GM19025 (cell line): ENCODE results near the gene CIROP.

Experiments used
- ATAC-seq: cut with Tn5 transposase; IDR thresholded peaks from one replicate; pipeline ENCODE4 v1.9.1; 2021; ENCODE audit warnings: mild to moderate bottlenecking, low read depth, moderate library complexity; ENCODE audit not compliant: unreplicated experiment

CIROP gene

DNA sequence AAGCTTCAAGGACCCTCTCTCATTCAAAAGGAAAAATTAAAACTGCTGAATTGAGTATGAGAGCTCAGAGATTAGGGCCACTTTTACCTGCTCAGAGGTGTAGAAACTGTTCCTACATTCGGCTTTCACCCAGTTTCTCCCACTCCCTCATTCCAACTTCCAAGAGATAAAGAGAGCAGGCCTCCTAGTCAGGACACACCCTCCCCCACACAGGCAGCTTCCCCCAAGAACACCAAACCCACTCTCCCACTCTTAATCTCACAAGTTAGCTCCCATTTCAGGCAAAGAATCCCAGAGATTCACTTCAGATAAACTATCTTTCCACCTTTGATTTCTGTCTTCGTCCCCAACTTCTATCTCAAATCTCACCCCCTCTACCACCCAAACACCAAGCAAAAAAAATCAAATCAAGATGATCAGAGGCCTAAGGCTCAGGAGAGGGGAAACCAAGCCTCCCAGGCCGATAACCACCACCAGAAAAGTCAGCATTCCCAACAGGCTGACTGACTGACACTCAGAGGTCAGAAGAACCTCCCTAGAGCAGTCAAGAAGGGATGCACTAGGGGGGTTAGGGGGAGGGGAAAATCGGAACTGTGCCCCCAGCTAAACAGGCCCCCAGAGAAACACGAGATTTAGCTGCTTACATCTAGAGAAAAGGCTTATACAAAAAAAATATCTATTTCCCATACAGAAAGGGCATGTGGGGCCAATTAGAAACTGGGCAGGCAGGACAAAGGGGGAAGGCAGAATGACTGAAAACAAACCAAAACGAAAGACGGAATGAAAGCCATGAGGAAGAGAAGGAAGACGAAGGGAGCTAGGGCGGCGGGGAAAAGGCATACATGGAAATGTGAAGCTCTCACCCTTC lies 34.3 kb downstream of the CIROP start:
- ATAC-seq: no peak

- no peak for ATAC-seq
These were observed 35.4 kb downstream of the CIROP start for GRCh38 chr14:23069413-23069806.

DNA sequence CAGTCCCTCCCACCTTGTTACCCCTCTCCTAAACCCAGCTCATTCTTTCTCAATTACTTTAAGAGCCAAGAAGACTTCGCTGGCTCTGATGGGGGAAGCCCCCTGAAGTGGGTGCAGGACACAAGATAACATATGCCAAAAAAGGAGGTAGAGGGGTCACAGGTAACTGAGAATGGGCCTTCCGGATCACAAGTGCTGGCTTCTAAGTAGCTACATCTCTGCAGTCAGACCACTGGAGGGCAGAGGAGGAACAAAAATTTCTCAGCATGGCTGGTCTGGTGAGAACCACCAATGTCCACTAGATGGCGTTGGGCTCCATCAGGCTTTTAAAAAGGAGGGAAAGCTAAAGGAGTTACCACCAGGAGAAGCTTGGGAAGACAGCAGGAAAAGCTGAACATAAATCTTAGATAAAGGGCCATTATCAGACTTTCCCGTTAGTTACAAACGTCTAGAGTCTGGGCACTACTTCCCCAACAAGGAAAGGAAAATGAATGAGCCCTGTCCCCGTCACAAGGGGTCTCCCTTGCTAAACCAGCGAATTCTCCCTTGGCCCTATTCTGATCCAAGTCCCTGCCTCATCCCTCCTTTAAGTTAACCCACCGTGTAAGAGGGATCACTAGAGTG lies 35.9 kb downstream of the CIROP start:
- ATAC-seq: no peak

GRCh38 chr14:23067847-23068788 lies 36.7 kb downstream of the CIROP start:
- no peak for ATAC-seq

GRCh38 chr14:23066855-23067744 lies 37.7 kb downstream of the CIROP start:
- no peak for ATAC-seq

DNA sequence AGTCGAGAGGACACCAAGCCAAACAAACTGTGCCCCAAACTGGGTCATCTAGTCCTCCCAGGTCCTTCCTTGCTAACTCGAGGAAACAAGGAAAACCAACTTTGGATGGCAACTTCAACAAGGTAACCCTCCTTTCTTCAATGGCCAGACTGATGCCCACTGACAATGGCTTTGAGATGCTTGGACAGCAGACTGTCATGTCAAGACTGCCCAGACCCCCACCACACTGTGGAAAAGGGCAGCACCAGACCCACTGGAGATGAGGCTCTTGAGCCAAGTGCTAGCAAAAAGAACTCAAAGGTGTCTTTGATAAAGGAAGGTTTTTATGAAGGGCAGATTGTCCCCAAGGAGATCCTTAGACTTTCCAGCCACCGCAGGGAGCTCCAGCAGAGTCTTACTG lies 38.4 kb downstream of the CIROP start:
- no peak for ATAC-seq

GRCh38 chr14:23063601-23064000 lies 41.2 kb downstream of the CIROP start:
- ATAC-seq: no peak

- ATAC-seq: no peak
These were observed 42.8 kb downstream of the CIROP start for GRCh38 chr14:23062002-23062401.

DNA sequence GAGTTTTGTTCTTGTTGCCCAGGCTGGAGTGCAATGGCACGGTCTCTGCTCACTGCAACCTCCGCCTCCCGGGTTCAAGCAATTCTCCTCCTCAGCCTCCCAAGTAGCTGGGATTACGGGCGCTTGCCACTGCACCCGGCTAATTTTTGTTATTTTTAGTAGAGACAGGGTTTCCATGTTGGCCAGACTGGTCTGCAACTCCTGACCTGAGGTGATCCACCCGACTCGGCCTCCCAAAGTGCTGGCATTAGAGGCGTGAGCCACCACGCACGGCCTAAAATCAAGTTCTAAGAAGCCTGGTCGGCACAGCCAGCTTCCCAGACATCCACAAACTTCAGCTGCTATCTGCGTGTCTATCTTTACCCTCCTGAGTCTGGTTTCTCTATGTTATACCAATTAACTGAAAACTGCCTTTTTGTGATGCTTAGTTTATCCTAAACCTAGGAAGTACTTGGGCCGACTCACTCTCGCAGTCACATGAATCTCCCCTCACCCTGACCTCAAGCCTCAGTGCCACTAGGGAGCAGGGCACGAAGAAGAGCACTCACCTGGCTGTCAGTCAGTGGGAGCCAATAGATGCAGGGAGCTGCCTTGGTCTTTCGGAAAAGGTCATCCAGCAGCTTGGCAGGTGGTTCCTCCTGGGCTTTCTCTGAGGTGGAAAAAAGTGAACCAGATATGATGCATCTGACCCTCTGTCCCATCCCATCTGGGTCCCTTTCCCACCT lies 44.1 kb downstream of the CIROP start:
- ATAC-seq: no peak

DNA sequence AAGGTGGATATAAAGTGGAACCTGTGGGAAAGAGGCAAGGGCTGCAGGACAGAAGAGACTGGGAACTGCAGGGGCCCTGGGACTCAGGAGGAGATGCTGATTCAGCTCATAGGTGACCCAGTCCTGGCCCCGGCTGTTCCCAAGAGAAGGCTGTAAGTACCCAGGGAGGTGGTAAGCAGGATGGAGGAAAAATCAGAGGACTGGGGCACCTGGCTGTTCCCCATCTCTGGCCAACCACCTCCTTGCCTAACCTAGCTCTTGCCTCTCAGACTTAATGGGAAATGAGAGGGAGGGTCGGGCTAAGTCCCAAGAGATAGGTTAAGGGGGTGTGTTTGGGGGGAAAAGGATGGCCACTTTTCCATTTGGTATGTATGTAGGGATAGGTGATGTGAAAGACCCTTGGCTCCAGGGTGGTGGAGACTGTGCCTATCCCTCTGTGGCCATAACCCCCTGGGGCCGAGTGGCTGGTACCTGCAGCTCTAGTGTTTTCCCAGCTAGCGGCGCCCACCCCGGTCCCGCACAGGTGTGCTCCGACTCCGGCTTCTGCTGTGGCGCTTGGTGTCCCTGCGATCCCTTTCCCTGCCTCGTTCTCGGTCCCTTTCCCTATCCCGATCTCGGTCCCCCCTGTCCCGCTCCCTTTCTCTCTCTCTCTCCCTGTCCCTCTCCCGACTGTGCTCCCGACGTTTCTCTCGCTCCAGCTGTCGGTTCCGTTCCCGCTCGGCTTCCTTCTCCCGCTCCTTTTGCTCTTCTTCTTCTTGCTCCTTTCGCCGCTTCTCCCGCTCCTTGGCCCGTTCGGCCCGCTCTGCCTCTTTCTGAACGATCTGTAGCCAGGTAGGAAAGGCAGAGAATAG lies 45.9 kb downstream of the CIROP start:
- no peak for ATAC-seq

GRCh38 chr14:23057757-23058653 lies 46.8 kb downstream of the CIROP start:
- ATAC-seq: peak; percentile 45

GRCh38 chr14:23056956-23057756 lies 47.6 kb downstream of the CIROP start, which contains the start of gene CDH24:
CDH24 (minus strand) TSS chr14:23057520; CDS start chr14:23055733, 1,787 bp downstream.
- peak; percentile 57 for ATAC-seq

DNA sequence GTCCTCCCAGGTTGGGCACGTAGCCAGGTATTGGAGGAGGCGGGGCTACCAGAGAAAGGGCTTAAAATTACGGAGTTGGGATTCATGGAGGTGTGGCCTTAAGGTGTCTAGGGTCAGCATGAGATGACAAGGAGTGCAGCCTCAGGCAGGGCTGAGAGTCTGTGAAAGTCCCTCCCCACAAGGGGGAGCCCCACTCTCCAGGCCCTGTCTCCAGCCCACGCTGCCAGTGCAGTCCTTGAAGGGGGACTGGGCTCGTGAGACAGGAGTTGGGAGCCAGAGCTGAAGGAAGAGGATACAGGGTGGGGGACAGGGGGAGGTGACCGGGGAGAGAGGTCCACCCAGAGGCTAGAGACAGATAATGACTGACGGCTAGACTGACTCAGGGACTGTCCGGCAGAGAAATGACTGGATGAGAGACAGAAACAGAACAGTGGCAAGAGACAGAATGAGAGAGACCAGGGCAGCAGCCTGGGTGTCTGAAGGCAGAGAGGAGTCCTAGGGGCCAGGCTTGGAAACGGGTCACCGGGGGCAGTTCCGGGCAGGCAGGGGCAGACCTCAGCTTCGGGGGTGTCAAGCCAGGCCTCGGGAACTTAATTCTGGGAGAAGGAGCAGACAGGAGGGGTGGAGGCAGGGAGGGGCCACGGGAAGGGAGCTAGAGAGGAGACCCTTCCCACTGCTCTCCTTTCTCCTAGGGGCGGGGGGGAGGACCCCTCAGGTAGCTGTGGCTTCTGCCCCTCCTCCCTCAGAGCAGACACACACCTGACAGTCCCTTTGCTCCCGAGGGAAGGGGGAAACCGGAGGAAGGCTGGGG lies 48.4 kb downstream of the CIROP start:
- ATAC-seq: peak; percentile 47

DNA sequence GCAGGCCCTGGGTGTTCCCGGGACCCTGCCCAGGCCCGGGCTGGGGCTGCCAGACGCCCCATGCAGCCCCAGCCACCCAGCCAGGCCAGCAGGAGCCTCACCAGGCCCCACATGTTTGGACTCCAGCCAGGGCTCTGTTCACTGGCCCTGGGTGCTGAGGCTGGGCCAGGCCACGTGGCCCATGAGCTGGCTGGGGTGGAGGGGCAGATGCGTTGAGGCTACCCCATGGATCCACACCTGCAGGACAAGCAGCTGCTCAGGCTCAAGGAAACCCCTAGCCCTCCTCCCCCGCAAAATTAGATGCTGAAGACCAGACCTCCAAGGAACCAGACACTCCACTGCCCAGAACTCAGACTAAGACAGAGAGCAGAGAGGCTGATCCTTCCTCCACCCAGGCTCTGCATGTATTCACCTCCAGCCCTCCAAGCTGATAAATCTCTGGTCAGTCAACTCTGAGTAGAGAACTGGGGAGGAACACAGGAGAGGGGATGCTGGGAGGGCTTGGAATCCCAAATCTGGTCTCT lies 49.1 kb downstream of the CIROP start:
- ATAC-seq: no peak

DNA sequence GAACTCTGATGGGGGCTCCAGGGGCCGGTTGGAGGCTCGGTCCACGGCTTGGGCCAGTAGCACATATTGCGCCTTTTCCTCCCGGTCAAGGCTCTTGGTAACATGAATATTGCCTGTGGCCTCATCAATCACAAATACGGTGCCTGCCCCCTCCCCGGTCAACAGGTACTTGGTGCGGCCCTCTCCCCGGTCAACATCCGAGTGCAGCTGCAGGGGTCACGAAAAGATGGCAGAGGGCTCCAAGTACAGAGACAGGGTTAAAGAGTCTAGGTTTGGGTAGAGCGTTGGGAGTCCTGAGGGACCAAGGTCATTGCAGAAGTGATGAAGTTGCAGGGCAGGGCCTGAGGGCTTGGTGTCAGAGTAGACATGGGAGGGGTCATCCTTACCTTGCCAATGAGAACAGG lies 49.6 kb downstream of the CIROP start:
- ATAC-seq: no peak
